ENCODE measurements around the gene ARHGEF25.
"Not testable (repeated sequence)": the region's sequence is repeated elsewhere in the genome, so short reads cannot be mapped to it uniquely, and the experiment has no call there.

ARHGEF25 gene

DNA sequence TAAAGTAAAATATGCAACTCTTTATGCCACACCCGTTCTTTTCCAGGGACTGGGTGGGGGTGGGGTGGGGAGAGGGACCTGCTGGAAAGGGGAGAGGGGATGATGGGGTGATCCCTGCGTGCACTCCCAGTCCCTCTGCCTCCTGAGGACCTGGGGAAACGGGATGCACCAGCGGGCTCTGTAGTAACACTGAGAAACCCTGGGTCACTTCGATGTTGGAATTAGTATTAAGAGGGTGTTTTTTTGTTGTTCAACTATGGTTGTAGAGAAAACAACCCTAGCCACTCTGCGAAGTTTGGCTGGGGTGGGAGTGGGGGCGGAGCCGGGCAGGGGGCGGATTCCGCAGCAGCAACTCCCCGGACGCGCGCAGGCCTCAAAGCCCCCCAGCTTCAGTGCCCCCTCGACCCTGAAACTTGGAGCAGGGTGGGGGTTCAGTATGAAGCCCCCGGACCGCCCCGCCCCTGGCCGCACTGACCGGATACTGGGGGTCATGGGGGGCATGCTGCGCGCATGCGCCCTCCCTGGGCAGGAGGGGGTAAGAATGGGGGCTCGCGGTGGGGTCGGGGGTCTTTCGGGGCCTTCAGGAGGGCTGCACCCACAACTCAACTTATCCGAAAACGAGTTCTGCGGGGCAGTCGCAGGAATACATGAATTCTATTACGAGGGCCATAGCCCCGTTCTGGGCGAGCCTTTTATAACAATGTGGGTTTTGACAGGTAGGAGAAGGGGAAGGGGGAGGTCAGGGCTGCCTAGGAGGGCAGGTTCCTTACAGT lies 1.3 kb upstream of the ARHGEF25 start:
- DNase-seq: no peak

DNA sequence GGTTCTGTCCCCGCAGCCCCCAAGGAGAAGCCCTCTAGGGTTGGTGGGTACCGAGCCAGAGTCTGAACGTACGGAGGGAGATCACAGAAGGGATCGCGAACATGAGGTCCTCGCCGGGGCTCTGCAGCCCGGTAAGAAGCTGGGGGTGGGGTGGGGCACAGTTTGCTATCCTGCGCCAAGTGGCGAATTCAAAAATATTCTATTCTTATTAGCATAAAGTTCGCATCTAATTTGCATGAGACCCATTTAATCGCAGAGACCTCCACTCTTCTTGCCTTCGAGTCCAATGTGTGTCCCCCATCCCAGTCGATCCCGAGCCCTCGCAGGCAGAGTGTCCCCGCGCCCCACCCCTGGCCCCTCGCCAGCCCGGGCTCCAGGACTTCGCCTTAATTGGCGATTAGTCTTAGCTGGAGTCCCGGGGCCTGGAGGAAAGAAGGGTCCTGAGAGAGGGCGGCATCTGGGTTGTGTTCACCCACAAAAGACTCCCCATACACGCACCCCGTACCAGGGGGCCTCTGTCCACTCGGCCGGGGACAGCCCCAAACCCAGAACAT lies 604 bp upstream of the ARHGEF25 start:
- DNase-seq: peak; percentile 69

DNA sequence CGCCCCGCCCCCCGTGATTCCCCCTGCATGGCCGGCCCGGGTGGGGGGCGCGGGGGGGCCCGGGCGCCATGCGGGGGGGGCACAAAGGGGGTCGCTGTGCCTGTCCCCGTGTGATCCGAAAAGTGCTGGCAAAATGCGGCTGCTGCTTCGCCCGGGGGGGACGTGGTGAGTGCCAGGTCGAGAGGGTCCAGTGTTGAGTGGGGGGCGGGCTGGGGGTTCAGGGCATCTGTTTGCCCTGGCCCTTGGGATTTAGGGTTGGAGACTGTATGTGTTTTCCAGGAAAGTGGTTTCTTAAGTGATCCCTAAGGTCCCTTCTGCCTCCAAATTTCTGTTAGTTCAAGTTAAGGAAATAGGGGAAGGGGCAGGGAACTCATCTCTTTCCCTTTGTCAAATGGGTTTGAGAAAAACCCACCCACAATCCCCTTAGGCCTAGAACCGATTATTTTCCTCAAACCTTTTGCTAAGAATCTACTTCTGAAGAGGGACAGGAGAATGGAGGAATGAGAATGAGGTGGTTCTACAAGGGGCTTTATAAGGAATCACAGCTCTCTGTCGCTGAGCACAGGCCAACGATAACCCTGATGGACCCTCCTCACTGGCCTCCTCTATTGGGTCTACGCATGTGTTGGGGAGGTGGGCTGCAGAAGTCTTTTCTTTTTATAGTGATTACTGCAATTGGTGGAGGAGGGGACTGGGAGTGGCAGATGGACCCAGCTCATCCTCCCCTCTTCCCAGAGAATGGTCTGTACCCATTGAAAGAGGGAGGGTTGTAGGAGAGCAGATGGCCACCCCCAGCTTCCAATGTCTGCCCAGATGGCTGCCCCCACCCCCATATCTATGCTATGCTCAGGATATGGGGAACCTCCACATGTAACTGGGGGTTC lies 834 bp downstream of the ARHGEF25 start:
- DNase-seq: no peak

DNA sequence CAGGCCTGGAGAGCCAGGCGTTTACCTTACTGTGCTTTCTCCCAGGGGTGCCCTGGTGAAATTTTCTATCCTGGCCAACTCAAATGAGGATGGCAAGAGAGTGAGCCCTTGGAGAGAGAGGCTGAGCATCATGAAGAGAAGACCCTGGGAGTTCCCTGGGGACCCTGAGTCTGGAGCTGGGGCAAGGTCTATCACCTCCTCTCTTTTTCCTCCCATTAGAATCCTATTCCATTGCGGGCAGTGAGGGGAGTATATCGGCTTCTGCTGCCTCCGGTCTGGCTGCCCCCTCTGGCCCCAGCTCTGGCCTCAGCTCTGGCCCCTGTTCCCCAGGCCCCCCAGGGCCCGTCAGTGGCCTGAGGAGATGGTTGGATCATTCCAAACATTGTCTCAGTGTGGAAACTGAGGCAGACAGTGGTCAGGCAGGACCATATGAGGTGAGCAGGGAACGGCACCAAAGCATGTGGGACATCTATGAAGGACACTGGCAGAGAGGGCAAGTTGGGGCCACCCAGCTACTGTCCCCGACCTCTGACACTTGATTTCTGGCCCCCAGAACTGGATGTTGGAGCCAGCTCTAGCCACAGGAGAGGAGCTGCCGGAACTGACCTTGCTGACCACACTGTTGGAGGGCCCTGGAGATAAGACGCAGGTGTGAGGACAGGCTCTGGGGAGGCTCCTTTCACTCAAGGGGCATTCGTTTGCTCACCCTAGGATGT lies 1.6 kb downstream of the ARHGEF25 start:
- DNase-seq: no peak

DNA sequence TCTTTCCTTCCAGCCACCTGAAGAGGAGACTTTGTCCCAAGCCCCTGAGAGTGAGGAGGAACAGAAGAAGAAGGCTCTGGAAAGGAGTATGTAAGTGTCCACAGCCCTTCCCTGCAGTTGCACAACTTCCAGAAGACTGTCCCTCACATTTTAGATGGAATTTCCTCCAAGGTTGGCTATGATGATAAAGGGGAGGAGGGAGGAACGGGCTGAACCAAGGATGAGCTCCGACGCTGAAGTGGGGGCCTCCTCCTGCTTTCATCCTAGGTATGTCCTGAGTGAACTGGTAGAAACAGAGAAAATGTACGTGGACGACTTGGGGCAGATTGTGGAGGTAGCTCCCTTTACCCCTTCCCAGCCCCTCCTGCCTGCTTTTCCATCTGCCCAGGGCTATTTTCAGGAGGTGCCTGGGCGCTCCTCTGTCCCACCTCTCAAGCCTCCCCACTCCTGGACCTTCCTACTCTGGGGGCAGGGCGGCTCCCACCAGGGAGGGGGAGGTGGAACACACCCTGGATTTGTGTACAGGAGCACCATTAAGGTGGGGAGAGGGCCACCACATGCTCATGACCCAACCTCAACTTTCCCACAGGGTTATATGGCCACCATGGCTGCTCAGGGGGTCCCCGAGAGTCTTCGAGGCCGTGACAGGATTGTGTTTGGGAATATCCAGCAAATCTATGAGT lies 2.3 kb downstream of the ARHGEF25 start:
- DNase-seq: no peak

DNA sequence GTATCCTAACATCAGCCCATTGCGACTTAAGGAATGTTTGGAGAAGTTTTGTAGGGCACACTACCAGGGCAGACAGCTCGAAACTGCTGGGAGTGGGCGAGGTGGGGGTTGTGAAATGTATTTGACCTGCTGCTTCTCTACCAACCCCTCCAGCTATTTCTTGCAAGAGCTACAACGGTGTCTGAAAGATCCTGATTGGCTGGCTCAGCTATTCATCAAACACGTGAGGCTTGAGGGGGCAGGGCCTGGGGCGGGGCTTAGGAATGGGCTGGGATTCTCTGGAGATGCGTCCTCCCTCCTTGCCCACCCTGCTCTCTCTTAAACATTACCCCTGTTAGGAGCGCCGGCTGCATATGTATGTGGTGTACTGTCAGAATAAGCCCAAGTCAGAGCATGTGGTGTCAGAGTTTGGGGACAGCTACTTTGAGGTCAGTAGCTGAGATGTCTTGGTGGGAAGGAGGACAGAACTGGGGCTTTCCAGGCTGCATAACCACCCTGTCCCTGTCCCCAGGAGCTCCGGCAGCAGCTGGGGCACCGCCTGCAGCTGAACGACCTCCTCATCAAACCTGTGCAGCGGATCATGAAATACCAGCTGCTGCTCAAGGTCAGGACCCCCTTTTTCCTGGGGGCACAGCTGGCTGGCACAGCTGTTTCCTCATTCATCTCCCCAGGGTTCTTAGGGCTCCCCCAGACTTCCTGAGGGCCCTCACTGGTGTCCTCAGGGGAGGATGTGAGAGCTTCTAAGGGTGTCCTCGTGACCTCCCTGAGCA lies 3.1 kb downstream of the ARHGEF25 start:
- DNase-seq: no peak

DNA sequence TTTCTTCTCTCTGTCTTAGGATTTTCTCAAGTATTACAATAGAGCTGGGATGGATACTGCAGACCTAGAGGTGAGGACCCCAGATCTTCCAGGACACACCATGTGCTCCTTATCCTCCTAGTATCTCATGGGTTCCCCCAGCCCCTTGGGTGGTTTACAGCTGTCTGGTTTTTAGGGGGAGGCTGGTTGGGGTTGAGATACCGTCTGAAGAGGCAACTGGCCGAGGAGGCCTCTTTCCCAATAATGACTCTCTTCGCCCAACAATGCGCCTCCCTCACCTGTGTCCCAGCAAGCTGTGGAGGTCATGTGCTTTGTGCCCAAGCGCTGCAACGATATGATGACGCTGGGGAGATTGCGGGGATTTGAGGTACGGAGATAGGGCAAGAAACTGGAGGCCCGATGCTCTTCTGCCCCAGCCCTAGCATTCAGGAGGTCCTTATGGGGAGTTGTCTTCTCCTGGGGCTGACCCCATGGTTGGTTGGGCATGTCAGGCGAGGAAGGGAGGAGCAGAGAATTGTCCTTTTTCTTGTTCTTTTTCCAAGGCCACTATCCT lies 3.8 kb downstream of the ARHGEF25 start:
- no peak for DNase-seq

DNA sequence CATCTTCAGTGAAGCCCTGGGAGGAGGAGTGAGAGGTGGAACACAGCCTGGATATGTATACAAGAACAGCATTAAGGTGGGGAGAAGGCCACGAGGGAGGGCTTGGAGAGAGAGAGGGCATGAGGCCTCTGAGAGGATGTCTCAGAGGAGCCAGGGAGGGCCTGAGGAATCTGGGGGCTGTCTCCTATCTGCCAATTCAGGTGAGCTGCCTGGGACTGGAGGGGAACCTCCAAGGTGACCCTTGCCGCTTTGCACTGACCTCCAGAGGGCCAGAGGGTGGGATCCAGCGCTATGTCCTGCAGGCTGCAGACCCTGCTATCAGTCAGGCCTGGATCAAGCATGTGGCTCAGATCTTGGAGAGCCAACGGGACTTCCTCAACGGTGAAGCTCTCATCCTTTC lies 4.4 kb downstream of the ARHGEF25 start:
- DNase-seq: no peak

DNA sequence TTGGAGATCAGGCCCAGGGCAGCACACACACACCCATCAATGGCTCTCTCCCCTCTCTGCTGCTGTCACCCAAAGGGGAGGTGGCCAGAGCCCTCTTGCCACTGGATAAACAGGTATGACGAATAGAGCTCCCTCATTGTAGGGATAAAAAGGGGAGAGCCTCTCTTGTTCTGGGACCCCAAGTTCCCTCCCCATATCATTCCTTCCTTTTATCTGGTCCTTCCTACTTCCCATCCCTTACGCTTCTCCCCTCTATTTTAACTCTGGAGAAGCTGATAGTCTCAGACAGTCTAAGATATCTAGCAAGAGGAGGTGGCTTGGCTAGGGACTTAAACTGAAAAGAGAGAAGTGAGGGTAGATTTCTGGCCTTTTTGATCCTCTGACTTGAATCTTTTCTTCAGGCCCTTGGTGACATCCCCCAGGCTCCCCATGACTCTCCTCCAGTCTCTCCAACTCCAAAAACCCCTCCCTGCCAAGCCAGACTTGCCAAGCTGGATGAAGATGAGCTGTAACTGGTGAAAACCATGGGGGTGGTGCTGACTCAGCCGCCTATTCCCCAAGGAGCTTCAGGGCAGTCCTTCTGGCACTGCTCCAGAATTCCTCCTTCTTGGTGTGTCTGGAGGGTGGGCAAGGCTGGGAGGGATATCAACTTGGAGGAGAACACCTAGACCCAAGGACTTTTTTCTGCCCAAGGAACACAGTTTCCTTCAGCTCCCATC lies 5.3 kb downstream of the ARHGEF25 start:
- no peak for DNase-seq

DNA sequence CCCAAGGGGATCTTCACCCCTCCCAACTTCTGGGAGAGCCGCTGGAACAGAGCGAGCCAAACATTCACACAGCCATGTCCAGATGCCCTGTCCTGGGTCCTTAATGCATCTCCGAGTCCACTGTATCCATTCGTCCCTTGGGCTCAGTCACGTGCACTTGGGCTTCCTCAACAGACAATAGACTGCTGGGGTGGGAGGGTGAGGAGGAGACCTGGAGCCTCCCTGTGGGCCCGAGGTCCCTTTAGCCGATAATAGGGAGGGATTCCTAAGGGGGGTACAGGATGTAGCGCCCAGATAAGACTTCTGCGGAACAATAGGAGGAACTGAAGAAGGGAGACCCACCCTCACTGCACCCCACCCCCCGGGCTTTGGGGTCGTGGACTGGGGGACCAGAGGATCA lies 6.7 kb downstream of the ARHGEF25 start:
- DNase-seq: no peak

DNA sequence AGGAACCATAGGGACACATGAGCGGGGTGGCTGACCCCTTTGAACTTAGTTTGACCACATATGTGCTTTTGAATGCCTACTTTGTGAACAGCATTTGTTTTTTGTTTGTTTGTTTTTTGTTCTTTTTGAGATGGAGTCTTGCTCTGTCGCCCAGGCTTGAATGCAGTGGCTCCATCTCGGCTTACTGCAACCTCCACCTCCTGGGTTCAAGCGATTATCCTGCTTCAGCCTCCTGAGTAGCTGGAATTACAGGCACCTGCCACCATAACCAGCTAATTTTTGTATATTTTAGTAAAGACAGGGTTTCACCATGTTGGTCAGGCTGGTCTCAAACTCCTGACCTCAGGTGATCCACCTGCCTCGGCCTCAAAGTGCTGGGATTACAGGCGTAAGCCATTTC lies 7.2 kb downstream of the ARHGEF25 start:
- not testable (repeated sequence) for DNase-seq

DNA sequence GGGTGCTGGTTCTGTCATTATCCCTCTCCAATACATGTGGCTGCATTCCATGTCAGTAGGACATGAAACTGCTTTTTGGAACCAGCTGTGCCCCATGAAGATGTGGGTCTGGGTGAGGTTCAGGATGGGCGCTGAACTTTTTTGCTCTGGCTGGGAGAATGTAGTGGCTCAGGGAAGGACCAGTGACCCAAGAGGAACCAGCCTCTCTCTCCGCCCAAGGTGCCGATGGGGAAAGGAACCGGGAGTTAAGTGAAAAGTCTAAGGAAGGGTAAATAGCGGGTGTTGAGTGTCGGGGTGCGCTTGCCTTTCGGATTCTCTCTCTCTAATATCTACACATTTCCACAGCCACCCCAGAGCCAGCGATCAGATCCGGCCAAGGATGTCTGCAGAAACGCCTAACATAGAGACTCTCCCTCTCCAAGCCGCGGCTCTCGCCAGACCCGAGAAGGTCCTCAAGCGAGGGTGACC lies 7.8 kb downstream of the ARHGEF25 start:
- no peak for DNase-seq

DNA sequence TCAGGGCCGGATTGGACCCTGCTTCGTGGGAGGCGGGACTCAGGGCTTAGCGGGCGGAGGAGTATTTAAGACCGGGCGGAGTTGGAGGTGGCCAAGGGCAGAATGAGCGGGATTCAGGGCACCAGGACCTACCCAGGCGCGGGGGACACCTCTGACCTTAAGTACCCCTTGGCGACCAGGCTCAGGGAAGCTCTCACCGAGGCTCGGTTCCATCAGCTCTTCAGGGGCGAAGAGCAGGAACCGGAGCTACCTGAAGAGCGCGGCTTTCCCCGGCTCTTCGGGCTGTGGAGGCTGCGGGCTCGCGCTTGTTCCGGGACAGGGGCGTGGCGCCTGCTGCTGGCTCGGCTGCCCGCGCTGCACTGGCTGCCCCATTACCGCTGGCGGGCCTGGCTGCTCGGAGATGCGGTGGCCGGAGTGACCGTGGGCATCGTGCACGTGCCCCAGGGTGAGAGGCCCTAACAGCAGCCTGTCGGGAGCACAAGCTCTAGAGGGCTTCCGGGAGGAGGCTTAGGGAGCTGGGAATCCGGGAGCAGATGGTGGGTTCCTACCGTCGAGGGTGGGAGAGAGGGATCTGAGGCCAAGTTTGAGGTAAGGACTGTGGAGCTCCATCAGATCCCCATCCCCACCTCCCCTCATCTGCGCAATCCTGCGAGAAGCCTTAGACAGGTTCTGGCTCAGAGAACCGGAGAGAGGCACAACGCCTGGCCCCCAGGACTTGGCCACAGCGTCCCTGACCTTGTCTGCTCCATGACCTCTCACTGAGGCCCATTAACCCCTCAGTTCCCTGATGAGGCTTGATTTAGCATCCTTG lies 8.4 kb downstream of the ARHGEF25 start:
- DNase-seq: peak; percentile 54

DNA sequence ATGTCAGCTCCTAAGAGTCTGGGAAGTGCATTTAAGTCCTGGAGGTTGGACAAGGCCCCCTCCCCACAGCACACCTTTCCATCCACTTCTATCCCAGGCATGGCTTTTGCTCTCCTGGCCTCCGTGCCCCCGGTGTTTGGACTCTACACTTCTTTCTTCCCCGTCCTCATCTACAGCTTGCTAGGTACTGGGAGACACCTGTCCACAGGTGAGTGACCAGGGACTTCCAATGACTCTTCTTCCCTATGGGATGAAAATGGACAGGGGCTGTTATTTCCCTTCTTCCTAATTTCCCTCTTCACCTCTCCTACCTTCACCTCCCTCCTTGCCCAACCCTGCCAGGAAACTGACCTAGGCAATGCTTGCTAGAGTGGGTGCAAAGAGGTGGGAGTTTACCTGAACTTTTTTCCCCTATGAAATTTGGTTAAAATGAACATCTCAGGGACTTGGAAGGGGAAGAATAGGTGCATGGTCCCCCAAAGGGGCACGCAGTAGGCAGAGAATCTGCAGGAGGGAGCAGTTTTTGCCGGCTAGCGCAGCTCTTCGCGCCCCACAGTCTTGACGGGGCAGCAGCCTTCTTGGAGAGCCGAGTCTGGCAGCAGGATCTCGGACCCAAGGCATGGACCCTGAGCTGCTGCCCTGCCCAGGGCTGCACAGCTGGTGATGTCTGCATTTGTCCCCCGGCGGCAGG lies 9.2 kb downstream of the ARHGEF25 start:
- no peak for DNase-seq

DNA sequence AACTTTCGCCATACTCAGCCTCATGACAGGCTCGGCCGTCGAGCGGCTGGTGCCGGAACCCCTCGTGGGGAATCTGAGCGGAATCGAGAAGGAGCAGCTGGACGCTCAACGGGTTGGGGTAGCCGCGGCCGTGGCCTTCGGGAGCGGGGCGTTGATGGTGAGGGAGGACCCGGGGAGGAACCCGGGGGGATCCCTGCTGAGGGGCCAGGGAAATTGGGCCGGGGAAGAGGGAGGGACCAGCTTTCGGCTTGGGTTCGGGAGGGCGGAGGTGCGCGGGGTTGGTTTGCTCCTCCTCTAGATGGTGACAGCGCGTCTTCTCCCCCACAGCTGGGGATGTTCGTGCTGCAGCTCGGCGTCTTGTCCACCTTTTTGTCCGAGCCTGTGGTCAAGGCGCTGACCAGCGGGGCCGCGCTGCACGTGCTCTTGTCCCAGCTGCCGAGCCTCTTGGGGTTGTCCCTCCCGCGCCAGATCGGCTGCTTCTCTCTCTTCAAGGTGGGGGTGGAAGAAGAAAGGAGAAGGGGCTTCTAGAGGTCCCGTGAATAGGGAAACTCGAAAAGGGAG lies 9.8 kb downstream of the ARHGEF25 start:
- peak; percentile 60 for DNase-seq

DNA sequence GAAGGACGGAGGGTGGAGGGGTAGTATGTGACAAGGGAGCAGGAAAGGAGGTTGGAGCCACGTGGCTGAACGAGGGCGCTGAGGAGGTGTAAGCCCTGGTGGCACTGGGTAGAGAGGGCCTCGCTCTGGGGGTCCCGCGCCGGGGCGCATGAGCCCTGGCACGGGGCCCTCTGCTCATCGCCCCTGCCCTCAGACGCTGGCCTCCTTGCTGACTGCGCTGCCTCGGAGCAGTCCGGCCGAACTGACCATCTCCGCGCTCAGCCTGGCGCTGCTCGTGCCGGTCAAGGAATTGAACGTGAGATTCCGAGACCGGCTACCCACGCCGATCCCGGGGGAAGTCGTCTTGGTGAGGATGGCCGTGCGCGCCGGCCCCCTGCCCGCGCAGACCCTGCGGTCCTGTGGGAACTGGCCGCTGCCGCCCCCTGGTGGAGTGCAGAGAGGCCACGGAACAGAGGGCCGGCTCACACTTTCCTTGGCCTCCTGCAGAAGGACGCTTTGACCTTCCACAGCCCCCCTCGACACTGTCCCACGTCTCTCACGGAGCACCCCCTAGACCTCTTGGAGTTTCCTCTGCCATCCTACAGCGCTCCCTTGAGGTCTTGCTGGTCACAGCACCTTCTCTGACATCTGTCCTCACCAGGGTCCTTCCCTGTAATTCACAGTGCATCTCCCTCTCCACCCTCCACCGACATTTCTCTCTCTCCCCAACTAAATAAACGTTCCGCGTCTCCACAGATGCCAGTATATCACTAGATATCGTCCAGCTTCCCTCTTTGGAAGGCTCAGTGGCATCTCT lies 10.5 kb downstream of the ARHGEF25 start:
- peak; percentile 89 for DNase-seq

DNA sequence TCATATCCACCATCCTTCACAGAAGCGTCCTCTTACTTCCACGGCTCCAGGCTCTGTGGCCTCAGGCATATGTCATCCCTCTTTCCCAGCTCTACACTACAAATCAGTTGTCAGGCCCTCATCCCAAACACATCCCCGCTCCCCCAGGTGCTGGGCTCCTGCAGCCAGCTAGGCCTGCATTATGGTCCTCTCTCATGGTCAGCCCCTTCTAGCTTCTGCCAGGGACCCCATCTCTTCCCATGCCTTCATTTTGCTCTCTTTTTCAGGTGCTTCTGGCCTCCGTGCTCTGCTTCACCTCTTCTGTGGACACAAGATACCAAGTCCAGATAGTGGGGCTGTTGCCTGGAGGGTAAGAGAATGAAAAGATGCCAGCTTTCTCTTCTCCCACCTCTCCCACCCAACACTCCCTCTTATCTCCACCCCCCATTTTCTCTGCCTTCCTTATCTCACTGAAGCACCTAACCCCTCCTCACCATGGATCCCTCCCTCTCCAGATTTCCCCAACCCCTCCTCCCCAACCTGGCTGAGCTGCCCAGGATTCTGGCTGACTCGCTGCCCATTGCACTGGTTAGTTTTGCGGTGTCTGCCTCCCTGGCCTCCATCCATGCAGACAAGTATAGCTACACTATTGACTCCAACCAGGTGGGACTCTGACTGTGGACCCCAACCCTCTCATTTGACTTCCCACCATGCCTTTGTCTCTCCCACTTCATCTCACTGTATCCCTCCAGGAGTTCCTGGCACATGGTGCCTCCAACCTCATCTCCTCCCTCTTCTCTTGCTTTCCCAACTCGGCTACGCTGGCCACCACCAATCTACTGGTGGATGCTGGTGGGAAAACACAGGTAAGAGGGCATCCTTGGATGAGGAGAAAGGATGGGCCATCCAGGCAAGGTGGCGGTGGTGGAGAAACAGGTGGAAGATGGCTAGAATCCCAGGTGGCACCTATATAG lies 11.3 kb downstream of the ARHGEF25 start:
- DNase-seq: no peak
